ENCODE data around the gene CRIP2. TPM values are rescaled to one million over a fixed set of nuclear protein-coding genes. Genes with fewer than 3 reads are reported as not detected.

Gene CRIP2
- total and polyA plus RNA-seq, 2 of the 13 experiments (the other 11 are each of a cell fraction or from before 2014, with no cell fraction given) = 31.6 to 37.9 TPM

DNA sequence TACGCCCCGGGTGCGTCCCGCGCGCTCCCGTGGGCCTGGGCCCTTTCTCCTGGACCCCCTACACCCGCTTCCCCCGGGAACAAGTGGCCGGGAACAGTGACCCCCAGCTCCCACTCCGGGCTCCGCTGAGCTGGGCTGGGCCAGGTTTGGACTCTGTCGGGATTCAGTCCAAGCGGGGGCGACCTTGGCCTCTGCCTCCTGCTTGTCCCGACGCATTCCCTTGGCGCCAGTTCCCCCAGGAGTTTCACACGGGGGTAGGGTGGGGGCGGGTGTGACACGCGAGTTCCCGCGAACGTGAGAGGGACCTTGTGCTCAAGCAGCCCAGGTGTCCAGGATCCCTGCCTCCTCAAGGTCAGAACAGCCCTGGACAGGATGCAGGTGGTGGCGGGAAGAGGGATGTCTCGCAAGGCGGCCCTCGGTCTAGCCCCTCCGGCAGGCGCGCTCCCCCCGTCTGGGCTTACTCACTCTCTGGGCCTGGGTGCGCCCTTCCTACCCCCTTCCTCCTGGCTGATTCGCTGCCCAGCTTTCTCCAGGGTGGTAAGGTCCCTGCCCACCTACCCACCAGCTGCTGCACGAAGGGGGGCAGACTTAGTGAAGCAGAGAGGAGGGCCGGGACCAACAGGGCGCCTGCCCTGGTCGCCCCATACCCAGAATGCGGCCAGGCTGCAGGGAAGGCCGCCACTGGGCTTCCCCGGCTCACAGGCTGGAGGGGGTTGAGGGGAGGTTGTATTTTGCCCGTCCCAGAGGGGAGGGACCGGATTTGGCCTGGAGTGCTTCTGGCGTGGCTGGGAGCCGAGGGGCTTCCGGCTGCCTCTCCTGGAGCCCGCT, 862 bp downstream of the CRIP2 start (continued):
- TF ChIP-seq, protein P1, sequence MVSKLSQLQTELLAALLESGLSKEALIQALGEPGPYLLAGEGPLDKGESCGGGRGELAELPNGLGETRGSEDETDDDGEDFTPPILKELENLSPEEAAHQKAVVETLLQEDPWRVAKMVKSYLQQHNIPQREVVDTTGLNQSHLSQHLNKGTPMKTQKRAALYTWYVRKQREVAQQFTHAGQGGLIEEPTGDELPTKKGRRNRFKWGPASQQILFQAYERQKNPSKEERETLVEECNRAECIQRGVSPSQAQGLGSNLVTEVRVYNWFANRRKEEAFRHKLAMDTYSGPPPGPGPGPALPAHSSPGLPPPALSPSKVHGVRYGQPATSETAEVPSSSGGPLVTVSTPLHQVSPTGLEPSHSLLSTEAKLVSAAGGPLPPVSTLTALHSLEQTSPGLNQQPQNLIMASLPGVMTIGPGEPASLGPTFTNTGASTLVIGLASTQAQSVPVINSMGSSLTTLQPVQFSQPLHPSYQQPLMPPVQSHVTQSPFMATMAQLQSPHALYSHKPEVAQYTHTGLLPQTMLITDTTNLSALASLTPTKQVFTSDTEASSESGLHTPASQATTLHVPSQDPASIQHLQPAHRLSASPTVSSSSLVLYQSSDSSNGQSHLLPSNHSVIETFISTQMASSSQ (IDR thresholded peaks at IDR 0.05; ENCODE audit: low read depth) = no peak
- TF ChIP-seq, protein P1 (CRISPR knock-in tag; IDR thresholded peaks at IDR 0.05; ENCODE audit: borderline replicate concordance) = 0 out of 2 replicates have a peak, but pooled peaks have one; percentile 30
- TF ChIP-seq SNRNP70 (IDR thresholded peaks at IDR 0.05; ENCODE audit: low read depth, low read length) (no peak), ZNF563 (CRISPR knock-in tag; IDR thresholded peaks at IDR 0.05) (peak; percentile 34; the same call in 1 of the 2 replicates), ZNF138 (CRISPR knock-in tag; IDR thresholded peaks at IDR 0.05; ENCODE audit: low read depth) (0 out of 2 replicates have a peak, but pooled peaks have one; percentile 14), MEIS1 (CRISPR knock-in tag; IDR thresholded peaks at IDR 0.05; ENCODE audit: borderline replicate concordance) (0 out of 2 replicates have a peak, but pooled peaks have one; percentile 50), ATF1 (CRISPR knock-in tag; IDR thresholded peaks at IDR 0.05) (no peak), HDAC2 (CRISPR knock-in tag; IDR thresholded peaks at IDR 0.05) (peak; percentile 30; the same call in 1 of the 2 replicates), TBX2 (CRISPR knock-in tag; IDR thresholded peaks at IDR 0.05; ENCODE audit: borderline replicate concordance) (peak; percentile 67), KDM5A (IDR thresholded peaks at IDR 0.05; ENCODE audit: borderline replicate concordance, low read length) (no peak), XRCC5 (optimal IDR thresholded peaks at IDR 0.05; ENCODE audit: low read length) (peak; percentile 12)
- TF ChIP-seq, protein P2, sequence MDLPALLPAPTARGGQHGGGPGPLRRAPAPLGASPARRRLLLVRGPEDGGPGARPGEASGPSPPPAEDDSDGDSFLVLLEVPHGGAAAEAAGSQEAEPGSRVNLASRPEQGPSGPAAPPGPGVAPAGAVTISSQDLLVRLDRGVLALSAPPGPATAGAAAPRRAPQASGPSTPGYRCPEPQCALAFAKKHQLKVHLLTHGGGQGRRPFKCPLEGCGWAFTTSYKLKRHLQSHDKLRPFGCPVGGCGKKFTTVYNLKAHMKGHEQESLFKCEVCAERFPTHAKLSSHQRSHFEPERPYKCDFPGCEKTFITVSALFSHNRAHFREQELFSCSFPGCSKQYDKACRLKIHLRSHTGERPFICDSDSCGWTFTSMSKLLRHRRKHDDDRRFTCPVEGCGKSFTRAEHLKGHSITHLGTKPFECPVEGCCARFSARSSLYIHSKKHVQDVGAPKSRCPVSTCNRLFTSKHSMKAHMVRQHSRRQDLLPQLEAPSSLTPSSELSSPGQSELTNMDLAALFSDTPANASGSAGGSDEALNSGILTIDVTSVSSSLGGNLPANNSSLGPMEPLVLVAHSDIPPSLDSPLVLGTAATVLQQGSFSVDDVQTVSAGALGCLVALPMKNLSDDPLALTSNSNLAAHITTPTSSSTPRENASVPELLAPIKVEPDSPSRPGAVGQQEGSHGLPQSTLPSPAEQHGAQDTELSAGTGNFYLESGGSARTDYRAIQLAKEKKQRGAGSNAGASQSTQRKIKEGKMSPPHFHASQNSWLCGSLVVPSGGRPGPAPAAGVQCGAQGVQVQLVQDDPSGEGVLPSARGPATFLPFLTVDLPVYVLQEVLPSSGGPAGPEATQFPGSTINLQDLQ (CRISPR knock-in tag; IDR thresholded peaks at IDR 0.05) = no peak
- TF ChIP-seq, protein P3, sequence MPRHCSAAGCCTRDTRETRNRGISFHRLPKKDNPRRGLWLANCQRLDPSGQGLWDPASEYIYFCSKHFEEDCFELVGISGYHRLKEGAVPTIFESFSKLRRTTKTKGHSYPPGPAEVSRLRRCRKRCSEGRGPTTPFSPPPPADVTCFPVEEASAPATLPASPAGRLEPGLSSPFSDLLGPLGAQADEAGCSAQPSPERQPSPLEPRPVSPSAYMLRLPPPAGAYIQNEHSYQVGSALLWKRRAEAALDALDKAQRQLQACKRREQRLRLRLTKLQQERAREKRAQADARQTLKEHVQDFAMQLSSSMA (CRISPR knock-in tag; IDR thresholded peaks at IDR 0.05) = peak; percentile 58; the same call in 1 of the 2 replicates
- TF ChIP-seq, protein P4, sequence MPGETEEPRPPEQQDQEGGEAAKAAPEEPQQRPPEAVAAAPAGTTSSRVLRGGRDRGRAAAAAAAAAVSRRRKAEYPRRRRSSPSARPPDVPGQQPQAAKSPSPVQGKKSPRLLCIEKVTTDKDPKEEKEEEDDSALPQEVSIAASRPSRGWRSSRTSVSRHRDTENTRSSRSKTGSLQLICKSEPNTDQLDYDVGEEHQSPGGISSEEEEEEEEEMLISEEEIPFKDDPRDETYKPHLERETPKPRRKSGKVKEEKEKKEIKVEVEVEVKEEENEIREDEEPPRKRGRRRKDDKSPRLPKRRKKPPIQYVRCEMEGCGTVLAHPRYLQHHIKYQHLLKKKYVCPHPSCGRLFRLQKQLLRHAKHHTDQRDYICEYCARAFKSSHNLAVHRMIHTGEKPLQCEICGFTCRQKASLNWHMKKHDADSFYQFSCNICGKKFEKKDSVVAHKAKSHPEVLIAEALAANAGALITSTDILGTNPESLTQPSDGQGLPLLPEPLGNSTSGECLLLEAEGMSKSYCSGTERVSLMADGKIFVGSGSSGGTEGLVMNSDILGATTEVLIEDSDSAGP (CRISPR knock-in tag; IDR thresholded peaks at IDR 0.05; ENCODE audit: borderline replicate concordance) = peak; percentile 21; the same call in 1 of the 2 replicates
- TF ChIP-seq, protein P5, sequence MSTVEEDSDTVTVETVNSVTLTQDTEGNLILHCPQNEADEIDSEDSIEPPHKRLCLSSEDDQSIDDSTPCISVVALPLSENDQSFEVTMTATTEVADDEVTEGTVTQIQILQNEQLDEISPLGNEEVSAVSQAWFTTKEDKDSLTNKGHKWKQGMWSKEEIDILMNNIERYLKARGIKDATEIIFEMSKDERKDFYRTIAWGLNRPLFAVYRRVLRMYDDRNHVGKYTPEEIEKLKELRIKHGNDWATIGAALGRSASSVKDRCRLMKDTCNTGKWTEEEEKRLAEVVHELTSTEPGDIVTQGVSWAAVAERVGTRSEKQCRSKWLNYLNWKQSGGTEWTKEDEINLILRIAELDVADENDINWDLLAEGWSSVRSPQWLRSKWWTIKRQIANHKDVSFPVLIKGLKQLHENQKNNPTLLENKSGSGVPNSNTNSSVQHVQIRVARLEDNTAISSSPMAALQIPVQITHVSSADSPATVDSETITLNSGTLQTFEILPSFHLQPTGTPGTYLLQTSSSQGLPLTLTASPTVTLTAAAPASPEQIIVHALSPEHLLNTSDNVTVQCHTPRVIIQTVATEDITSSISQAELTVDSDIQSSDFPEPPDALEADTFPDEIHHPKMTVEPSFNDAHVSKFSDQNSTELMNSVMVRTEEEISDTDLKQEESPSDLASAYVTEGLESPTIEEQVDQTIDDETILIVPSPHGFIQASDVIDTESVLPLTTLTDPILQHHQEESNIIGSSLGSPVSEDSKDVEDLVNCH (CRISPR knock-in tag; IDR thresholded peaks at IDR 0.05) = 0 out of 2 replicates have a peak, but pooled peaks have one; percentile 31

Data from HepG2 (cell line).